ENCODE results near the gene NRXN3. TPM values are rescaled to one million over a fixed set of nuclear protein-coding genes. Genes with fewer than 3 reads are reported as not detected.

NRXN3 gene
- not detected for total RNA-seq (2021; ENCODE audit: unreplicated experiment)
- not detected in 2 replicates for polyA plus RNA-seq (2012)
- Bru-seq, nascent RNA: percentile 1 among the genes with signal in this experiment
- BruChase-seq, experiment 1, labeled RNA remaining after a 6-hour chase: percentile 4 among the genes with signal in this experiment
- BruChase-seq, experiment 2, labeled RNA remaining after a 2-hour chase: percentile 4 among the genes with signal in this experiment
- long read RNA-seq: 0 reads

DNA sequence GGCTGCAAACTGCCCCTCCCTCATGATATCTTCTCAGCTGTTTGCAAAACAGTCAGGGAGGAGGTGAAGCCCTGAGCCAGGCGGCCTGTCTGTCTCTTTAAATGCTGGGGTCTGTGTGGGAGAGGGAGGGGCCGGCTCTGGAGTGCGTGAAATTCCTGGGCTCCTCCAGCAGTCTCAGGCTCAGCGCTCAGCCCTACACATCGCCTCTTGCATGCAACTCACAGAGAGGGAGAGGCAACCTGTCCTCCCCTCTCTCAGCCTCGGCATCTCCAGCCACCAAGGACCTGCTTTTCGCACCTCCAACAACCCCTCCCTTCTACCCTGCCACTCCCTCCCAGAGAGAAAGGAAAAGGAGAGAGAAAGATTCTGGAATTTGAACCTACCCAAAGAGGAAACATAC, at the start of gene NRXN3:
Gene NRXN3, plus strand, starts transcription at position 171 of the 400 bp plus-strand sequence. CDS start 72,721 bp downstream, outside the sequence.
- TF ChIP-seq SRF (IDR thresholded peaks at IDR 0.05; ENCODE audit: low read depth): no peak
- no peak for TF ChIP-seq TCF7L2 (IDR thresholded peaks at IDR 0.05; ENCODE audit: borderline replicate concordance, extremely low read depth, insufficient read depth, insufficient read length)
- no peak for TF ChIP-seq CBX3 (IDR thresholded peaks at IDR 0.05; ENCODE audit: low read depth)
- no peak for TF ChIP-seq REST (IDR thresholded peaks at IDR 0.05; ENCODE audit: low read depth)
- no peak for TF ChIP-seq MAX (IDR thresholded peaks at IDR 0.05)
- no peak for TF ChIP-seq SIN3A (IDR thresholded peaks at IDR 0.05; ENCODE audit: low read depth)
- TF ChIP-seq RAD21 (IDR thresholded peaks at IDR 0.05; ENCODE audit: low read depth): no peak
- TF ChIP-seq JUND (IDR thresholded peaks at IDR 0.05): no peak
- TF ChIP-seq YY1 (IDR thresholded peaks at IDR 0.05; ENCODE audit: extremely low read depth, insufficient replicate concordance, low read depth, low read length): no peak
- TF ChIP-seq POLR2AphosphoS5 (IDR thresholded peaks at IDR 0.05; ENCODE audit: low read depth, low read length): no peak
- no peaks in the 10 kb centered on the region for H3K36me3 ChIP-seq (ENCODE audit: control insufficient read depth in 1 of 2, insufficient read depth in 2 of 2, low read length in 2 of 2)
- intact Hi-C loops (cut with micrococcal nuclease): no loop called here
- BruUV-seq (replicated peaks): no TSS peak
- H3K4me2 ChIP-seq (ENCODE audit: low read length): 0 out of 2 replicates have a peak within 1 kb of the TSS, but pooled peaks have one; percentile 11
- DNase-seq (ENCODE audit: low read depth, low spot score) (no peak), ATAC-seq (peak; percentile 87)
- H4K20me1 ChIP-seq (ENCODE audit: insufficient read depth): no peaks in the 10 kb centered on the region
- H3K79me2 ChIP-seq (ENCODE audit: insufficient read depth, low read length): no peaks in the 10 kb centered on the region
- no peak within 1 kb of the TSS for H3K4me3 ChIP-seq (replicated peaks in 1 of 2; ENCODE audit: low read depth in 1 of 2, low read length in 2 of 2)
- no peak within 1 kb of the TSS for H2AFZ ChIP-seq (ENCODE audit: low read depth, low read length, poor library complexity, severe bottlenecking)
- H3K9ac ChIP-seq (ENCODE audit: low read length): no peak within 1 kb of the TSS
- H3K27ac ChIP-seq (ENCODE audit: low read depth, low read length): no peak within 1 kb of the TSS
- H3K27me3 ChIP-seq (ENCODE audit: insufficient read depth, low read length): peaks cover 44% of the 10 kb centered on the region
- CTCF ChIA-PET: no interaction called here
- POLR2A ChIA-PET: no interaction called here
- RAD21 ChIA-PET (ENCODE audit: low non-redundant PET in 1 of 2, low total read pairs in 2 of 2, uncharacterized antibody in 2 of 2, unreplicated experiment in 2 of 2): no interaction called here
- no peaks in the 10 kb centered on the region for H3K9me3 ChIP-seq (ENCODE audit: control insufficient read depth in 1 of 2, insufficient read depth in 1 of 2, low read depth in 1 of 2, low read length in 2 of 2)
- H3K4me1 ChIP-seq (ENCODE audit: control insufficient read depth in 1 of 2, insufficient read depth in 2 of 2, low read length in 2 of 2): no peaks in the 10 kb centered on the region
- H3K9me2 ChIP-seq (ENCODE audit: insufficient read depth): no peaks in the 10 kb centered on the region

Data from HCT116 (cell line).